Measurements from ENCODE around the gene U2AF2. TPM values are rescaled to one million over a fixed set of nuclear protein-coding genes. Genes with fewer than 3 reads are reported as not detected.
A peak's percentile ranks its signal among the peaks of the same experiment; 100 is the strongest.

Gene U2AF2
- total and polyA plus RNA-seq, 2 of the 8 experiments (the other 6 are each of a cell fraction or from before 2014, with no cell fraction given): 162 to 252 TPM

DNA sequence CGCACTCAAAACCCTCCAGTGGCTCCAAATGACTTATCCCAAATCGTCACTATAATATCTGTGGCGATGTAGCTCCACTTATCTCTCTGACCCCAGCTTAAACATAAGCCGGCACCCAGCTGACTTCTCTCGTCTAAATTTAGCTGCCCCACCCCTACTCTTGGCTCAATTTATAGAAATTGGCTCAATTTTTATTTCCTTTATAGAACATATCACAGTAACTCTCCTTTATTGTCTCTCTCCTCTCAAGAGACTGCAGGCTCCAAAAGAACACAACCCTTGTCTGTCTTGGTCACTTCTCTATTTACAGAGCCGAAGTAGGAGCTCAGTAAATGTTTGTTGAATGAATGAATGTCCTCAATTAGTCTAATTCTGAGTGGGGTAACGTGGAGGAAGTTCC lies 31.3 kb upstream of the U2AF2 start:
- H2AK5ac ChIP-seq (ENCODE audit: low read depth, low read length): no peak overlapping the region
- DNase-seq (ENCODE audit: low read depth in 1 of 2, low spot score in 2 of 2) (no peak), FAIRE-seq (no peak)
- no peak overlapping the region for H4K8ac ChIP-seq (ENCODE audit: extremely low read depth, insufficient read depth, low read length)
- H2BK12ac ChIP-seq (ENCODE audit: low read depth, low read length): no peak overlapping the region
- no peaks in the 10 kb centered on the region for H3K79me2 ChIP-seq (ENCODE audit: control insufficient read depth in 1 of 2, insufficient read depth in 2 of 2, low read length in 2 of 2)
- no peak overlapping the region for H3K56ac ChIP-seq (replicated peaks; ENCODE audit: insufficient read length, low read depth, low read length)
- ChIA-PET POLR2A (ENCODE audit: partially characterized antibody) (interaction anchor here (1.0 to 6.8 kb wide), 7 partner anchors 10 to 171 kb away, joined by 3 to 32 read pairs (median 6); partner anchors contain the start of genes CCDC106, ZNF581 and ZNF865), CTCF (ENCODE audit: partially characterized antibody) (interaction anchor here (0.8 to 8.0 kb wide), 3 partner anchors 9 to 29 kb away, joined by 3 to 38 read pairs (median 9); partner anchors contain the start of gene ZNF865)
- H3K27me3 ChIP-seq (replicated peaks in 1 of 4; ENCODE audit: control insufficient read depth in 3 of 4, extremely low read depth in 1 of 4, insufficient read depth in 3 of 4, low read length in 3 of 4): no peaks in the 10 kb centered on the region
- H2BK15ac ChIP-seq (ENCODE audit: low read length): no peak overlapping the region
- H4K5ac ChIP-seq (ENCODE audit: insufficient read length, low read depth, low read length): no peak overlapping the region
- no peaks in the 10 kb centered on the region for H3K9me3 ChIP-seq (ENCODE audit: insufficient read depth in 2 of 2, low read depth in 1 of 2, low read length in 1 of 2)
- no peak overlapping the region for H2AFZ ChIP-seq (ENCODE audit: low read length)
- H4K91ac ChIP-seq (replicated peaks; ENCODE audit: insufficient read length, low read length): no peak overlapping the region
- no peaks in the 10 kb centered on the region for H3K23me2 ChIP-seq (ENCODE audit: low read depth, low read length)
- H4K20me1 ChIP-seq (replicated peaks in 1 of 2; ENCODE audit: control insufficient read depth in 1 of 2, insufficient read depth in 2 of 2, low read length in 2 of 2): peaks cover 1 to 5% of the 10 kb centered on the region in 2 experiments
- WGBS, 2 experiments (ENCODE audit: extremely low coverage in 1 of 2, insufficient coverage in 1 of 2, insufficient read length in 1 of 2, insufficient replicate concordance in 2 of 2, low coverage in 1 of 2, low lambda C conversion rate in 2 of 2, missing lambda C conversion rate in 1 of 2): 91% methylated on average over 7 of the region's 7 CpGs; no CpG with 5 or more reads in 1 of the 2 experiments
- no peaks in the 10 kb centered on the region for H3K79me1 ChIP-seq (ENCODE audit: low read depth, low read length)
- no peak overlapping the region for H3K9ac ChIP-seq (replicated peaks in 1 of 4; ENCODE audit: extremely low read depth in 1 of 4, low read depth in 3 of 4, low read length in 3 of 4)
- H3K36me3 ChIP-seq (ENCODE audit: control insufficient read depth in 2 of 4, insufficient read depth in 4 of 4, low read length in 3 of 4): peaks cover 0 to 11% (median 1%) of the 10 kb centered on the region in 4 experiments; a peak in 4 of 8 replicates
- H3K14ac ChIP-seq (ENCODE audit: insufficient read length): no peak overlapping the region
- no peak overlapping the region for H2BK5ac ChIP-seq (ENCODE audit: low read depth, low read length)
- H2BK120ac ChIP-seq (replicated peaks; ENCODE audit: low read depth, low read length): no peak overlapping the region
- H3K4me1 ChIP-seq (replicated peaks in 1 of 4; ENCODE audit: control insufficient read depth in 3 of 4, insufficient read depth in 4 of 4, low read length in 3 of 4): peaks cover 0 to 3% (median 0%) of the 10 kb centered on the region in 4 experiments; a peak in 3 of 7 replicates
- TF ChIP-seq SIRT6 (IDR thresholded peaks at IDR 0.05; ENCODE audit: low read length) (no peak), JUN (IDR thresholded peaks at IDR 0.05; ENCODE audit: low read depth, low read length) (no peak)
- TF ChIP-seq, protein P1, sequence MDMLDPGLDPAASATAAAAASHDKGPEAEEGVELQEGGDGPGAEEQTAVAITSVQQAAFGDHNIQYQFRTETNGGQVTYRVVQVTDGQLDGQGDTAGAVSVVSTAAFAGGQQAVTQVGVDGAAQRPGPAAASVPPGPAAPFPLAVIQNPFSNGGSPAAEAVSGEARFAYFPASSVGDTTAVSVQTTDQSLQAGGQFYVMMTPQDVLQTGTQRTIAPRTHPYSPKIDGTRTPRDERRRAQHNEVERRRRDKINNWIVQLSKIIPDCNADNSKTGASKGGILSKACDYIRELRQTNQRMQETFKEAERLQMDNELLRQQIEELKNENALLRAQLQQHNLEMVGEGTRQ (IDR thresholded peaks at IDR 0.05; ENCODE audit: low read length): no peak
- no peak overlapping the region for H3K23ac ChIP-seq (ENCODE audit: insufficient read length)
- H3K4me2 ChIP-seq (ENCODE audit: insufficient read depth in 1 of 2, low read depth in 2 of 2, low read length in 2 of 2): peak overlapping the region; percentile 29 to 50; a peak in 1 of 4 replicates
- no peak overlapping the region for H3K4ac ChIP-seq (replicated peaks; ENCODE audit: insufficient read length, low read depth, low read length)
- H3K18ac ChIP-seq (ENCODE audit: extremely low read depth, low read length): no peak overlapping the region
- H3K4me3 ChIP-seq (ENCODE audit: extremely low read depth in 1 of 4, insufficient read depth in 2 of 4, low read depth in 3 of 4, low read length in 4 of 4): peak overlapping the region; percentile 25 to 95 (median 59); a peak in 7 of 8 replicates
- H2BK20ac ChIP-seq (ENCODE audit: low read length): no peak overlapping the region
- no peak overlapping the region for H3K27ac ChIP-seq (ENCODE audit: low read depth, low read length)

All from H1 (cell line).